Duodenal mucosa (tissue), 2 donors: ENCODE data around the gene COL16A1.

ENCODE experiments used
- H3K27ac ChIP-seq: one replicate; pipeline ENCODE4 v1.7.0; 2013; ENCODE audit warnings: low read depth, low read length
- H3K27me3 ChIP-seq, 2 donors: one replicate each; pipeline ENCODE4 v1.7.0; 2013; ENCODE audit warnings: low read length in 2 of 2, control low read depth in 1 of 2; ENCODE audit not compliant: insufficient read depth in 2 of 2, control insufficient read depth in 1 of 2
- H3K36me3 ChIP-seq, 2 donors: one replicate each; pipeline ENCODE4 v1.7.0; 2013; ENCODE audit warnings: low read length in 2 of 2, control low read depth in 1 of 2; ENCODE audit not compliant: insufficient read depth in 2 of 2, control insufficient read depth in 1 of 2
- H3K4me1 ChIP-seq, 2 donors: one replicate each; pipeline ENCODE4 v1.7.0; 2013; ENCODE audit warnings: low read length in 2 of 2, control low read depth in 1 of 2; ENCODE audit not compliant: insufficient read depth in 2 of 2, control insufficient read depth in 1 of 2
- H3K4me3 ChIP-seq, 2 donors: one replicate each; pipeline ENCODE4 v1.7.0; 2013; ENCODE audit warnings: low read length in 2 of 2, low read depth in 1 of 2
- H3K9ac ChIP-seq, 2 donors: one replicate each; pipeline ENCODE4 v1.7.0; 2013; ENCODE audit warnings: low read length in 2 of 2, low read depth in 1 of 2
- H3K9me3 ChIP-seq, 2 donors: one replicate each; pipeline ENCODE4 v1.7.0; 2013; ENCODE audit warnings: low read length in 2 of 2, control low read depth in 1 of 2; ENCODE audit not compliant: control insufficient read depth in 1 of 2

The COL16A1 gene

DNA sequence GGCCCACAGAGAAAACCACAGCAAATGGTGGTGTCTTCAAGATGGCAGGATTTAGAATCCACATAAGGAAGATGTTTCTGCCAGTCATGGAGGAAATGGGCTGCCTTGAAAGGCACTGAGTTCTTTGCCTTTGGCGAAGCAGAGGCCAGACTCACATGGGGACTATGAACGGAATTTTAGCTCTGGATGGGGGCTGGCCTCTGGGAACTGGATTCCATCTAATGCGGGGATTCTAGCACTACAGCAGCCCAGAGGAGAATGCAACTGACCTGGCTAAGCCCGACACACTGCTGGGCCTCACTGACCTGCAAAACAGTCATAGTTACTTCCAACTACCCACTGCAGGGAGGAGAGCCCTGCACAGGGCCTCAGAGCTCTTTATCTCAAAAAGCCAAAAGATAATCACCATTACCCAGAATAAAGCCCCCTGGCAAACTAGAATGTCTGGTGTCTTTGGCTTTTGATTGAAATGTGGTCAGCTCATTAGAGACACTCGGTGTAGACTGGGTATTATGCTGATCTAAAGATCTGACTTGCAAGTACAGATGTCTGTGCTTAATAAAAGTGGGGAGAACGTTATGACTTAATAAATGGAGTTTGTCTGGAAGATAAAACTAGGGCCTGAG lies 74.8 kb downstream of the COL16A1 start:
- Histone ChIP-seq H3K27me3 (no peaks in the 10 kb centered on the region), H3K27ac (no peak overlapping the region), H3K9me3 (no peaks in the 10 kb centered on the region), H3K4me3 (no peak overlapping the region), H3K9ac (no peak overlapping the region), H3K4me1 (peaks cover 6 to 13% of the 10 kb centered on the region in 2 donors), H3K36me3 (peaks cover 50 to 63% of the 10 kb centered on the region in 2 donors)

DNA sequence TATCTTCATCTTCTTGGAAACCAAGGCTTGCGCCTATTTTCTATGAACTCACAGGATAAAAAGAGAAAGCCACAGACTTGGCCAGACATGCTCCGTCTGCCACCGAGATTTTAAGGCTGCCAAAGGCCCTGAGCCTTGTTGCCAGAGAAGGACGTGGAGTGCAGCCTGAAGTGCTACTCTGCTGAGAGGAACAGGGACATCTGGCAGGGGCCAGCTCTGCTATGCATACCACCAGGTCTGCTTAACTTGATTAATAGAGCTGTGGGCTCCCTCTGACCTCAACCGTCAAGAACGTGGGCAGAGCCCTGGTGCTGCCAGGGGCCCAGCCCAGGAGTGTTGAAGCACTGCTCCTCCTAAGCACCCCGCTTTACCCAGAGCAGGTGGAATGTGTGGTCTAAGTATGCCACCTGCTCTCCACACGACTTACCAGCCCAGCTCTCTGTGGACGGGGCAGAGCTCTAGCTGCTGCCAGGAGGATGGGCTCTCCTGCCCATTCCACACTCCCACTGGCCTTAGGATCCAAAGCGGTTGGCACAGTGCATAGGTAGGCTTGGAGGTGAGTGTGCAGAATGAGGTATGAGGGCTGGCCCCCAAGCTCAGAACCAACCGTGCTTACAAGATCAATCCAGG lies 75.8 kb downstream of the COL16A1 start:
- Histone ChIP-seq H3K4me1 (peaks cover 6 to 13% of the 10 kb centered on the region in 2 donors), H3K36me3 (peaks cover 49 to 58% of the 10 kb centered on the region in 2 donors), H3K27me3 (no peaks in the 10 kb centered on the region), H3K27ac (peak overlapping the region; percentile 12), H3K9ac (no peak overlapping the region), H3K9me3 (no peaks in the 10 kb centered on the region), H3K4me3 (no peak overlapping the region)

DNA sequence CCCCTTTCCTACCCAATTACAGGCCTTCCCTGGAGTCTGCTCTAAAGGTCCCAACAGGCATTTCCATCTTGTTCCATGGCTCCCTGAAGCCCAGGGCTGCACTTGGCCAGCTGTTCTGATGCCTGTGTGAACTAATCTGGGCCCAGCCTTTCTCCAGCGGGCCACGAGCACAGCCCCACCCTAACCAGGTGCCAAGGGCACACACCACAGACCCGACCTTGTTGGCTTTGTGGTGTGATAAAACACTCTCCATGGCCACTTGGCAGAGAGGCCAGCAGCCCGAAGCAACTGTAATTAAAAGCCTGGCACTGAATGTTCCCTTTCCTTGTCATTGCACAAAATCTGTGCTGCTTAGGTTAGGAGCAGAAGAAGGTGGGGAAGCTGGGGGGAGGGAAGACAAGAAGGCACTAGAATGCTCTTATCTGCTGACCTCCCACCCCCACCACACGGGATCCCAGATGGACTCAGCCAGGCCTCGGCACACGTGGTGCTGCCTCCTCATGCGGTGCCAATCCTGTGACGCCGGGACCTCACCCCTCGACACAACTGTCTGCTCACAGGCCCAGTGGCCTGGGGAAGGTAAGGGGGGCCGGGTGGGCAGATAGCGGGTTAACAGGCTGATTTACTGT lies 76.4 kb downstream of the COL16A1 start:
- H3K36me3 ChIP-seq = peaks cover 43 to 52% of the 10 kb centered on the region in 2 donors
- H3K9me3 ChIP-seq = no peaks in the 10 kb centered on the region
- no peaks in the 10 kb centered on the region for H3K27me3 ChIP-seq
- H3K4me3 ChIP-seq = no peak overlapping the region
- no peak overlapping the region for H3K27ac ChIP-seq
- peaks cover 6 to 13% of the 10 kb centered on the region in 2 donors for H3K4me1 ChIP-seq
- H3K9ac ChIP-seq = no peak overlapping the region

DNA sequence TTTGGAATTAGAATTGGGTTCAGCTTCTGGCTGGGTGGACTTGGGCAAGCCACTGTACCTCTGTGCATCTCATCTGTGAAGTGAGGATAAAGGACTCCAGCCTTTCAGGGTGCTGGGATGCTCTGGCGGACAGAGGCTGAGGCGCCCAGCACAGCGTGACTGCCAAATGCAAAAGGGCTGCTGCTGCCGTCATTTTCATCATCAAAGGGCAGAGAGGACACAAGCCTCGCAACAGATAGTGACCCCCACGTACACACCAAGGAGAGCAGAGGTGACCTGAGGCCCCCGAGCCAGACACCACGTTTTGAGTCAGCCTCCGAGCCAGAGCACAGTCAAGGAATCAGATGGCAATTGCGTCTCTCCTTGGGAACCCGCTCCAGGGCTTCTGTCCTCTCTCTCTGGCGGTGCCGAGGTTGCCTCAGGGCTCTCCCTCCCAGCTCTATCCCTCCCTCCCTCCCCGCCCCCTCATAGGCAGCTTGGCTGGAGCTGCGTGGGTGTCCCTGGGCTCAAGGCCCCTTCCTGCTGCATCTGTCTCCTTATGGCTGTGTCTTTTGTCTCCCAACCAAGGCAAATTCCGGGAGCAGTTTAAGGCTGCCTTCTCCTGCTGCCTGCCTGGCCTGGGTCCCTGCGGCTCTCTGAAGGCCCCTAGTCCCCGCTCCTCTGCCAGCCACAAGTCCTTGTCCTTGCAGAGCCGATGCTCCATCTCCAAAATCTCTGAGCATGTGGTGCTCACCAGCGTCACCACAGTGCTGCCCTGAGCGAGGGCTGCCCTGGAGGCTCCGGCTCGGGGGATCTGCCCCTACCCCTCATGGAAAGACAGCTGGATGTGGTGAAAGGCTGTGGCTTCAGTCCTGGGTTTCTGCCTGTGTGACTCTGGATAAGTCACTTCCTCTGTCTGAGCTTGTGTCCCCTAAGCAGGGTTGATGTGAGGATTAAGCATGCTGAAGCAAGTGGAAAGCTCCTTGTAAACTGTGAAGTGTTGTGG lies 77.3 kb downstream of the COL16A1 start:
- H3K27ac ChIP-seq = no peak overlapping the region
- no peak overlapping the region for H3K4me3 ChIP-seq
- no peak overlapping the region for H3K9ac ChIP-seq
- no peaks in the 10 kb centered on the region for H3K9me3 ChIP-seq
- no peaks in the 10 kb centered on the region for H3K27me3 ChIP-seq
- H3K4me1 ChIP-seq = peaks cover 6 to 13% of the 10 kb centered on the region in 2 donors
- H3K36me3 ChIP-seq = peaks cover 34 to 43% of the 10 kb centered on the region in 2 donors

DNA sequence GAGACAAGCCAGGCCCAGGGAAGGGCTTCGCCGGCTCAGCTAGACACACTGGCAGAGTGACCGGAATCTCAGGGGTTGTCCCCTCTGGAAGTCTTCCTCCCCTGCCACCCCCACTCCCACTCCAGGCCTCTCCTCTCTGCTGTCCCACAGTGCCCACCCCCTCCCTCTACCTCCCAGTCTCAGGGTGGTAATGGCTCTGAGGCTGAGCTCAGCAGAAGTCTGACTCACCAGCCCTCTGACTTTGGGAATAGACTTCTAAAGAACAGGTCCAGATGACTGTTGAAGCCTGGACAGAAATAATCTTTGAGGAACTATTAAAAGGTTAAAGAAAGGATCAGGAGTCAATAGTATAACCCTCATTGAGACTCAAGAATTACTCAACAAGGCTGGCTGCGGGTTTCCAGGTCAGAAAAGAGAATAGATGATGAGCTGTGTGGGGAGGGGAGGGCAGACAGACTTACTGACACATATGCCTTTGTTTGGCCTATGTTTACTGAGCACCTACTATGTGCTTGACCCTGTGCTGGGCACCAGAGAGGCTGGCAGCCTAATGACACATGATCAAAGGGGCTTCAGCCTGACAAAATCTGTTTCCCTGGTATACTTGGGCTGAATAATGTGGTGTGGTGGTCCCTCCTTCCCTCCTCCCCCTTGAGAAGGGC lies 78.1 kb downstream of the COL16A1 start:
- no peak overlapping the region for H3K9ac ChIP-seq
- no peaks in the 10 kb centered on the region for H3K9me3 ChIP-seq
- no peak overlapping the region for H3K4me3 ChIP-seq
- peaks cover 6 to 13% of the 10 kb centered on the region in 2 donors for H3K4me1 ChIP-seq
- H3K27ac ChIP-seq = no peak overlapping the region
- H3K27me3 ChIP-seq = no peaks in the 10 kb centered on the region
- peaks cover 26 to 35% of the 10 kb centered on the region in 2 donors for H3K36me3 ChIP-seq

DNA sequence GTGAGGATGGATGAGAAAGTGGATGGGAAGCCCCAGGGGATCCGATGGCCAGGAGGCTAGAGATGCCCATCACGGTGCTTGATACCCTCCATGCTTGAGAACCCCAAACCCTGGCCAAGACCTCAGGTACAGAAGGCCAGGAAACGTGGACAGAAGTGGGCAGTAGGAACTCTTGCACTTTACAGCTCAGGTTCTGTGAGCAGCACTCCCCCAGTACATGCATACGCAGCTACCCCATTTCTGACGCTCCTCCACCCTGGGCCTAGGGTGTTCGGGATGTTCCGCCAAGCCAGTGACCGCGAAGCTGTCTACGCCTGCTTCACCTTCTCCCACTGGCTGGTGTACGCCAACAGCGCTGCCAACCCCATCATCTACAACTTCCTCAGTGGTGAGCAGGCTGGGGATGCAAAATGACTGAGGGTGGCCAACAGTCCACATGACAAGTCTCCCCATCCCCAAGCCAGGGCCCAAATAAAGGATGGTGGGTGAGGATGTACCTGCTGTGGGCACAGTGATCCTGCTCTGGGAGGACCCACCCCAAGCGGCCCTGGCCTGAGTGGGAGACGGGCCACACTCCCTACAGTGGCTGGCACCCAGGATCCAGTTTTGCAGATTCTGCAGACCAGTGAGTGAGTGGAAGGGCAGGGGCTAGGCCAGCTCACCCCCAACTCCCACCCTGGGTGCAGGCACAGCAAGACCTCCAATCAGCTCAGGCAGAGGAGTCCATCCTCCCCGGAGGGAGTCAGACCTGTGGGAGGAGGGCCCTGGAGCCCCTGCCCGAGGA lies 78.9 kb downstream of the COL16A1 start:
- H3K27ac ChIP-seq = no peak overlapping the region

DNA sequence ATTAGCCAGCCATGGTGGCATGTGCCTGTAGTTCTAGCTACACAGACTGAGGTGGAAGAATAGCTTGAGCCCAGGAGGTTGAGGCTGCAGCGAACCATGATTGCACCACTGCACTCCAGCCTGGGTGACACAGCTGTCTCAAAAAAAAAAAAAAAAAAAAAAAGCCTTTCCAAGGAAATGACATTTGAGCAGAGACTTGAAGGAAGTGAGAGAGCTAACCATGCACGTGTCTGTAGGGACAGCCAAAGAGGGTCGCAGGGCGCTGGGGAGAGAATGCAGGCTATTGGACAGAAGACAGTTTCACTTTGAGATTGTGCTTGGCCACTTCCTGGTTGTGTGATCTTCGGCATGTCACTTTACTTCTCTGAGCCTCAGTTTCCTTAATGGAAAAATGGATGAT lies 79.5 kb downstream of the COL16A1 start:
- Histone ChIP-seq H3K9ac (no peak overlapping the region), H3K36me3 (peaks cover 13 to 21% of the 10 kb centered on the region in 2 donors), H3K9me3 (no peaks in the 10 kb centered on the region), H3K4me3 (no peak overlapping the region), H3K27ac (no peak overlapping the region), H3K27me3 (peaks cover 0 to 5% of the 10 kb centered on the region in 2 donors), H3K4me1 (peaks cover 6 to 13% of the 10 kb centered on the region in 2 donors)

More for the DNA sequence above, 78.9 kb downstream of the COL16A1 start:
- Histone ChIP-seq H3K9me3 (no peaks in the 10 kb centered on the region), H3K4me3 (no peak overlapping the region), H3K4me1 (peaks cover 6 to 13% of the 10 kb centered on the region in 2 donors), H3K36me3 (peaks cover 19 to 27% of the 10 kb centered on the region in 2 donors), H3K27me3 (no peaks in the 10 kb centered on the region), H3K9ac (no peak overlapping the region)

DNA sequence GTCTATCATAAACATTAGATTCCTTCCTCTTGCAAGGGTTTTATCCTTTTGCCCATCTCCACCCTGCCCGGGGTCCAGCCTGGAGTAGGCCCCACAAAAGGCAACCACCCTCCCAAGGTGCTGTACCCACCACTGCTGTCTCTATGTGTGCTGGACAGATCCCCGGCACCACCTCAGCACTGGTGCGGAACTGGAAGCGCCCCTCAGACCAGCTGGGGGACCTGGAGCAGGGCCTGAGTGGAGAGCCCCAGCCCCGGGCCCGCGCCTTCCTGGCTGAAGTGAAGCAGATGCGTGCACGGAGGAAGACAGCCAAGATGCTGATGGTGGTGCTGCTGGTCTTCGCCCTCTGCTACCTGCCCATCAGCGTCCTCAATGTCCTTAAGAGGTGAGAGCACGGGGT lies 80.5 kb downstream of the COL16A1 start:
- no peak overlapping the region for H3K27ac ChIP-seq
- H3K9me3 ChIP-seq = no peaks in the 10 kb centered on the region
- no peak overlapping the region for H3K4me3 ChIP-seq
- H3K36me3 ChIP-seq = peaks cover 5 to 12% of the 10 kb centered on the region in 2 donors
- no peak overlapping the region for H3K9ac ChIP-seq
- H3K27me3 ChIP-seq = peaks cover 0 to 5% of the 10 kb centered on the region in 2 donors
- peaks cover 6 to 13% of the 10 kb centered on the region in 2 donors for H3K4me1 ChIP-seq
